NCI-H128 (cell line): Measurements from ENCODE around the gene LHFPL6.

ENCODE experiments used
- DNase-seq: peaks from one replicate; lab custom pipeline; 2025; ENCODE audit not compliant: unreplicated experiment; lab: John Stamatoyannopoulos, UW

LHFPL6 gene

DNA sequence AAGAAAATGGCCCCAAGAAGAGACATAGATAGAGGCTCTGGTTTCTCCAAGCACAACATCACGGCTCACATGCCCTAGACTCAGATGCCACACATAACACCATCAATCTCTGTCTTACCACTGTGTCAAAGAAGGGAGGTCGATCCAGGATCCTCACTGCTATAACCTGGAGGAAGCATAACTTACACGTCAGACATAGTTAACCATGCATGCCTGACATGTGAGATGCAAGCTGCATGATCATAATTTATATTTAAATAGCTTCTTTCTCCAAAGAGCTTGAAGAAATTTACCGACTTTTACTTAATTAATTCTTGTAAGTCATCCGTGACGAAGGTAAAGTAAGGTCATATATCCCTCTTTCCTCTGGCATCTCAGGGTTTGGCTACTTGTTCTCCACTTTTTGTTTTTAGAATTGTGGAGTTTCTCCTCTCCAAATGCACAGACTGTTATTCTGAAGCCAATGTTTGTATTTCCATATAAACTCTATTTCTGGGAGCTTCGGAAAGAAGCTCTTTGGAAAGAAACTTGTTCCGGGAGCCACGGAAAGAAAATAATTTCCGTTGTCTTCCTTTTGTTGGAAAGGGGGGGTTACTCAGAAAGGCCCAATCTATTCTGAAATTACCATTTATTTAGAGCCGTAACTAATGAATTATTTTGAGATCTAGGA, 205.6 kb downstream of the LHFPL6 start:
- DNase-seq, result no peak

GRCh38 chr13:39394796-39395678, 208.0 kb downstream of the LHFPL6 start:
- no peak for DNase-seq

DNA sequence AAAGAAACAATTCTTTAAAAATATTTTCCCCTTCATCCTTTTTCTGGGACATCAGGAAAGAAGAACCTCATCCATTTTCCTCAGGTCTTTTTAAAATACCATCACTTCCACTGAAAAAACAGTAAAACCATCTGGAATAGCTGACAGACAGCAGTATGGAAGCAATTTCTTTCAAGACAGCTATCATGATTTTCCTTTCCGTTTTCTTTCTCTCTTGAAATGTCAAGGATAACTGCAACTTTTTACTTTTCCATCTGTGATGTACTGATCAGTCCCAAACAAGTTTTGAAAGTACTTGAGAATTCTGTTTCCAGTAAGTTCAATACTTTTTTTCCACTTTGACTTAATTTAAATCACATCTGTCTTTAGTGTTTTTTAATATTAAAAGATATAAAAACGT, 211.2 kb downstream of the LHFPL6 start:
- DNase-seq, result no peak

DNA sequence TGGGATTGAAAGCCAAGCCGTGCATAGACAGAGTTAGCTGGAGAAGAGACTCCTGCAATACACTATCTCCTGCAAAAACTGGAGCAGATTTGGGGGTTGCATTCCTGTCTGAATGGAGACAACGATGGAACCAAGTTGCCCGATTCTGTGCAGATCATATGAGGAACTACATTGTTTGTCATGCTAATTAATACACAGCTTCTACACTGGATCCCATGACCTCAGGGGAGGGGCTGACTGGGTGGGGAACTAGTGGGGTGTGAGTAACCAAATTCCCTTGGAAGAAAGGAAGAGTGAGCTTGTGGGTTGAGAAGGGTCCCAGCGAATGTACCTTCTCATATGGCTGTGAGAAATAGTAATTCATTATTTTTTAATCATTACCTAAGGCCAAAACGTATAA, 214.0 kb downstream of the LHFPL6 start:
- no peak for DNase-seq

- DNase-seq, result no peak
Observed at GRCh38 chr13:39385621-39386231, 217.3 kb downstream of the LHFPL6 start.

- no peak for DNase-seq
Observed at GRCh38 chr13:39385154-39385553, 217.8 kb downstream of the LHFPL6 start.

GRCh38 chr13:39381456-39381855, 221.5 kb downstream of the LHFPL6 start:
- DNase-seq, result no peak

DNA sequence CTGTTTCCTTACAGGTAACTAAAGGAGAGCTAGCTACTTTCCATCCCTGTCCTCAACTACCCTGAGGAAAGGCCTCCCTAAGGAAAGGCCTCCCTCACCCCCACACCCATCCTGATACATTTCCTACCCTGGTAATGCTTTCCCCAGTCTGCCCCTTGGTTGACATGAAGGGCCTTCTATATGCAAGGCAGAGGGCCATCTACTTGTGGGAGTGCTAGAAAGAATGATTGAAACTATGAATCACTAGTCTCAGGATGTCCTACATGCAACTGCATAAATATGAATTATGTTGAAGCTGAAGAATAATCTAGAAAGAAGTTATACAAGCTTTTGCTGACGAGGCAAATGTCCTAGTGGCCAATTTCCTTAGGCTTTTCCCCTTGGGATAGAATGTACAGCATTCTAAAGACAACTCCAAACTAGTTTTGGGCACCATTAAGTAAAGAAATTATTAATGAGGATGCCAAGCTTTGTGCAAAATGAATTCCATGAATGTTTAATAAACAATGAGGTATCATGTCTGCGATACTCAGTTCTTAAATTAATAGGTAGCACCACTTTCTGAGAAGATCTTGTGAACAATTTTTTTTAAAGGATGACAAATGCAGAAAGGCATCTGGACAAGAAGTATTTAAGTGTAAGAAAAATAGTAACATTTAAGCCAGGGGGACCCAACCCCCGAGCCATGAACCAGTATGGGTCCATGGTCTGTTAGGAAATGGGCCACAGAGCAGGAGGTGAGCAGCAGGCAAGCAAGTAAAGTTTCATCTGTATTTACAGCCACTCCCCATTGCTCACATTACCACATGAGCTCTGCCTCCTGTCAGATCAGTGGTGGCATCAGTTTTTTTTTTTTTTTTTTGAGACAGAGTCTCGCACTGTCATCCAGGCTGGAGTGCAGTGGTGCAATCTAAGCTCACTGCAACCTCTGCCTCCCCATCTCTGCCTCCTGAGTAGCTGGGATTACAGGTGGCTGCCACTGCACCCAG, 223.0 kb downstream of the LHFPL6 start:
- no peak for DNase-seq

GRCh38 chr13:39379118-39379517, 223.9 kb downstream of the LHFPL6 start:
- DNase-seq, result no peak

DNA sequence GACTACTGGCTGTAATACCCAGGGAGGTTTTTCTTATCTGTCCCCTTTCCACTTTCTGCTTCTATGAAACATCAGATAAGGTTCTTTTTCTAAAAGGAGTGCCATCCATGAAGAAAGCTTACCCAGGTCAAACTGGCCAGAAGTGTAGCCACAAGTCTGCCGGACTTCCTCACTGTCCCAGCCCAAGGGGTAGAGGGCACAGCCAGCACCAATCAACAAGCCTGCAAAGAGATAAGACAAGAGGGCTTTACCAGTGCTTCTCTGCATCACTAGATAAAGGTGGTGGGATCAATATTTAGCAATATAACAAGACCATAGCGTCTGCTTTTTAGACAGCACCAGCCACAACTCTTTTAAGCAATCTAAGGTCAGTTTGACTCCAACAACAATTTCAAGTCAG, 224.7 kb downstream of the LHFPL6 start:
- no peak for DNase-seq

DNA sequence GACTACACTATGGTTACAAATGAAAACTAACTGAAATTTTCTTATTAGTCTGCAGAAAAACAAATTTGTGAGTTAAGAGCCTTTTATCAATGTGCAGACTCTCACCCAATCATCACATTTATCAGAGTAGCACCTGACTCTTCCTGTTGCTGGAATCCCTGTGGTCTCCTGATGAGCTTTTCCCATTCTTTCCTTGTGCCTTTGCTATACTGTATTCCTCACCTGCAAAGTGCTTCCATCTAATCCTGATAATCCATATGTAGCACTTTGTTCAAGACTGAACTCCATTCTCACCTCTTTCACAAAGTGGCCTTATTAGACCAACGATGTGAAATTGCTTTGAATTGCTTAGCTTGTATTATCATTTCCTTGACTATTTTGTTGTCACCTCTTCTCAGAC, 225.3 kb downstream of the LHFPL6 start:
- DNase-seq, result no peak

GRCh38 chr13:39376076-39376475, 226.9 kb downstream of the LHFPL6 start:
- DNase-seq, result no peak

DNA sequence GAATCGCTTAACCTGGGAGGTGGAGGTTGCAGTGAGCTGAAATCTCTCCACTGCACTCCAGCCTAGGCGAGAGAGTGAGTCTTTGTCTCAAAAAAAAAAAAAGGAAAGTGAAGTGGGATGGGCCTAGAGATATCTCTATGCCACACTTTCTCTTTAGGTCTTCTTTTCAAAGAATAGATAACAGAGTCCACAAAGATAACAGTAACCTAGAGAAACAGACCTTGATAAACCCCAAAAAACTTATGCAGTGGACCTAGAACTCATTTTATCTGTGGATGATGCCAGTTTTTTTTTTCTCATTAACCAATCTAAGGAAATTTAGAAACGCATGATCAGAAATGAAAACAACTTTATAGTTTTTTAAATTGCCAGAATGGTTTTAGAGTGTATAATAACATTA, 227.4 kb downstream of the LHFPL6 start:
- DNase-seq, result no peak

DNA sequence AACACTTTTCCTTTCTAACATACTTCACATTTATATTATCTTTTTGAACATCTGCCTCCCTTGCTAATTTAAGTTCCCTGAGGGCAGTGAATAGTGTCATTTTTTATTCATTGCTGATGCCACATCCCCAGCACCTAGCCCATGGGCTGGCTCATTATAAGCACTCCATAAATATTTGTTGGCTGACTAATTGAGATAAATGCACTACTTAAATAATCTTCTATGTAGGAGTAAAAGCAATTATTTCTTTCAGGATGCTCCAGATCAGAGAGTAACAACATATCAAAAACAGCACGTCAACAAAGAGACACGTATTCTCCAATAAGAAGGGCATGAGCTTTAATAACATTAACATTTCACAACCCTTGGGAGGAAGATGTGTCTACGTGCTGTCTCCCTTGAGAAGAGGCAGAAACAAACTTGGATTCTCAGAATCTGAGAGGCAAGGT, 228.2 kb downstream of the LHFPL6 start:
- no peak for DNase-seq

DNA sequence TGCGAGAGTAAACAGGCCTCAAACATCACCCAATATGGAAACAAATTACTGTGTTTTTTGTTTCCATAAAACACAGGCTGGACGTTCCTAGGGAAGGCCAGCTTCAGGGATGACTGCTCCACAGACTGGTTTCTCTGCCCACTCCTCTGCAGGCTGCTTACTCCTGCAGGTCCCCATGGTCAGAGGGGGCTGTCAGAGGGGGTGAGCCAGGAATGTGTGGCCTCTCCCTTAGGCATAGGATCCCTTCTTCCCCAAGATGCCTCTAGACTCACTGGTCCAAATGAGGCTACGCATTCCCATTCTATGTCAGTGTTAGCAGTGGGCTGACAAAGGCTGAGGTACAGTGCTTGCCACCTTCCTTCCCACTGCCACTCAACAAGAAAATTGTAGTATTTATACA, 229.8 kb downstream of the LHFPL6 start:
- no peak for DNase-seq

DNA sequence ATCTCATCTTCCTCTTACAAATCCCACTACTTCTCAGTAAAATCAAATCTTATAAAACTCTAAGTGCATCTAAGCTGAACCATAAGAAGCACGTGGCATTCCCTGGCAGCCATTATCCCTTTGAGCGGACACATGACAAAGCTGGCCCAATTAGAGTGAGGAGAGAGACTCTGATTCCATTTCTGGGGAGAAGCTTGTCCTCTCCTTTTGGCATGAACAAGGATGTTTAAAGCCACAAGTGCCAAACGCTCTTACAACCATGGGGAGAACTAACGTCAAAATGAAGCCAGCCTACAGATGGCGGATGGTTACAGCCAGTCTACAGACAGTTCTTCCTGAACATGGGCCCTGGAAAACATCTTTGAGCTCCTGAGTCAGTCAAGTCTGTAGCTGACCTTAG, 231.3 kb downstream of the LHFPL6 start:
- DNase-seq, result no peak

GRCh38 chr13:39370554-39370953, 232.4 kb downstream of the LHFPL6 start:
- no peak for DNase-seq

DNA sequence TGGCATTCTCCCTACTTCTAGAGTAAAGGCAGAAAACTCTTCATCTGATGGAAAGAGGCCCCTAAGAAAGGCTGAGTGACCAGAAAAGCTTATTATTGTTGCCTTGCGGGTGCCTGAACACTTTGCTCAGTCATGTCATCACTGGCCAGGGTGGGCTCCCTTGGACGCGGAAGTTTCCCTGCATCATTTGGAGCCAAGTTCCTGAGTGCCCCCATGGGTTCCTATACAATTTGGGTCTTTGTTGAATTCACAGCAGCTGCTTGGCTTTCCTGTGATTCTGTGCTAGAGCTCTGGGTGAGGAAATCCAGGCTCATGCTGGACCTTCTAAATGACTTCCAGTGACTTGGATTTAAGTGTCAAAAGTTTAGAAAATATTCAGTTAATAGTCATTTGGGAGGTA, 232.9 kb downstream of the LHFPL6 start:
- no peak for DNase-seq

DNA sequence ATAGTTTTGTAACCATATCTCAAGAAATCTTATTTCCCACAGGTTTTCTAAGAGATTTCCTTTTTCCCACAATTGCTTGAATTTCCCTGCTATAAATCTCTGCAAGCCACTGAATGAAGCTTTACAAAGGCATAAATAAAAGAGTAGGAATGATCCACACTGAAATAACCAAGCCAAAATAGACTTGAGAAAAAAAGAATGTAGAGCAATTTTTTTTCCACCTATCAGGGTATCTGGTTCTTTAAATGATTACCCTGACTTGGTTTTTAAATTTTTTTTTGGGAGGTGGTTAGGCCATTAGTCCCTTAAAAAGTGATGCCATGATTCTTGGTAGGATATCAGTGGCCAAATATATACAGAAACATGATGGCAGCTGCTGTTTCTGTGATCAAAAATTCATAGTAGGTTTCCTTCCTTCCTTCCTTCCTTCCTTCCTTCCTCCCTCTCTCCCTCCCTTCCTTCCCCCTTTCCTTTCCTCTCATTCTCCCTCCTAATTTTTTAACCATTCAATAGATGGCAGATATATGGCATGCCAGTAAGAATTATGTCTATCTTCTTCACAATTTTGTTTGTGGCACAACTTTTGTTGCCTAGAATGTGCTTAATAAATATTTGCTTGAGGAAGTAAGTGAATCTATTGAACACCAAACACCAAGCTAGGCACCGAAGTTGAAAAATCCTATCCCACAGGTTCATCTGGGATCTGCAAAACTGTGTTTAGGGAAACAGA, 233.7 kb downstream of the LHFPL6 start:
- no peak for DNase-seq

DNA sequence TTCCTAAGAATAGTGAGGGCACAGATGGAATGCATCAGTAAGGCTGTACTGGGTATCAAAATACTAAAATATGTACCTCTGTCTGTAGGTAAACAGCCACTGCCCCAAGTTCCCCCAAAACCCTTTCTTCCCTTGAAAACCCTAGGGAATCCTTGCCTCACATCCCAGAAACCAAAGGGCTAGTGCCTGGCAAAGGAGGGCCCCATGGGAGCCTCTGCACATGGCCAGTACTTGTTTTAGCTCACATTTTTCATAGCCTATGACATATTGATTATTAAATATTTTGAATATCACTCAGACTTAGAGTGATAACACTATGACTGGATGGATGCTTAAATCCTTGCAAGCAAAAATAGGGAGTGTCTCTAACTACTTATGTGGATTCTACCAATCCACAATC, 237.1 kb downstream of the LHFPL6 start:
- no peak for DNase-seq
